ENCODE measurements around the gene NRG4.
"Not testable (repeated sequence)": the region's sequence is repeated elsewhere in the genome, so short reads cannot be mapped to it uniquely, and the experiment has no call there.

NRG4 gene

GRCh38 chr15:75992897-75993296, 19.3 kb downstream of the NRG4 start:
- no peak for DNase-seq

DNA sequence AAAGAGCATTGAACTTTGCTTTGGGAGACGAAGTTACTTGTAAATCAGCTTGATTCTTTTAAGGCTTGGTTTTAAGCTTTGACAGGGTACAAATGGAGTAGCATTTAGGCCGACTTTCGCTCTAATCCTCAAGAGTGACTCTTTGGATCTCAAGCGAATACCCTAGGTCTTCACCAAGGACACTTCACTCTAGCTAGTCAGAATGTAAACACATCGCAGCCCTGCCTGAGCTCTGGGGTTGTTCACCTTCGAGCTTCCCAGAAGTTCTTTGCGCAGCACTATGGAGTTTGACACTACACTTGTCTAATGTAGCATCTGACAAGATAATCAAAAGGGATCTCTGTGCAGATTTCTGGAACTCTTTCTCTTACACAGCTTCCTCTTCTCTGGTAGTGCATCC, 22.3 kb downstream of the NRG4 start:
- DNase-seq = no peak

DNA sequence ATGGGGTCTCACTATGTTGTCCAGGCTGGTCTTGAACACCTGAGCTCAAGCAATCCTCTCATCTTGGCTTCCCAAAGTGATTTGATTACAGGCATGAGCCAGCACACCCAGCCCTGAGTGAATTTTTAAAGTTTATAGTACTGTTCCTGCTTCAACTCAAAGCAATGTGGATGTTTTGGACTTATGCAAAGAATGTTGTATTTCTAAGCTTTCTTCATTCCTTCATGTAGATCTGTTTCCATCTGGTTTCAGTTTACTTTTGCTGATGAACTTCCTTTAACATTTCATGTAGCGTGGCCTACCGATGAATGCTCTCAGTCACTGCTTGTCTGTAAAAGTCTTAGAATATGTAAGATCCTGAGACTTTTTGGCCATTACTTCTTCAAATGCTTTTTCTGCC, 23.2 kb downstream of the NRG4 start:
- no peak for DNase-seq

DNA sequence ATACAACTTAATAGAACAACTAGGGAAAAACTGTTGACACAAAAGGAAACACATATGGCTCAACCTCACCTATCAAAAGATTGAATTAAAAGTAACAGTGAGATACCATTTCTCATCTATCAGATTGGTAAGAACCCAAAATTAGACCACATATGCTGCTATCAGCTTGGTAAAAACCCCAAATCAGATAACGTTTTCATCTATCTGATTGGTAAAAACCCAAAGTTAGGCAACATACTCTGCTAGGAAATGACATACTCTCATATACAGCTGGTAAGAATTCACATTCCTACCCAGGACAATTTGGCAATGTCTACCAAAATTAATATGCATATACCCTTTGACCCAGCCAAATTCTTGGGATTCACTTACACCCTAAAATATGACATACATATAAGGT, 26.3 kb downstream of the NRG4 start:
- no peak for DNase-seq

- DNase-seq = not testable (repeated sequence)
Measured at GRCh38 chr15:75984706-75985105, 27.5 kb downstream of the NRG4 start.

DNA sequence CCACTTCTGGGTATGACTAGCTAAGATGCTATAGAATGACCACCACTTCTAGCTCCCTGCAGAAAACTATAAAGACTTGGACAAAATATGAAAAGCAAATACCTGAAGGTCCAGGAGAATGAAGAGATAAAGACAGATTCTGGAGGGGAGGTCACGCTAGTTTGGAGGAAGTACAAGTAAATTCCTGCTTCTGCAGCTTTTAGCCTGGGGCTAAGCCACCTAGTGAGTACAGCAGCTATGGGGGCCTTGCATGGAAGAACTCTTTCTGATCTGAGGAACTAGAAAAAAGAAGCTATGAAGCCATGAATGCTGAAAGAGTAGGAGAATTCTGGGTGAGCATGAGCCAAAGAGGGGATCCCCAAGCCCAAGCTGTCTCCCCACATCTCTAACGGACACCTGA, 29.8 kb downstream of the NRG4 start:
- DNase-seq = no peak

DNA sequence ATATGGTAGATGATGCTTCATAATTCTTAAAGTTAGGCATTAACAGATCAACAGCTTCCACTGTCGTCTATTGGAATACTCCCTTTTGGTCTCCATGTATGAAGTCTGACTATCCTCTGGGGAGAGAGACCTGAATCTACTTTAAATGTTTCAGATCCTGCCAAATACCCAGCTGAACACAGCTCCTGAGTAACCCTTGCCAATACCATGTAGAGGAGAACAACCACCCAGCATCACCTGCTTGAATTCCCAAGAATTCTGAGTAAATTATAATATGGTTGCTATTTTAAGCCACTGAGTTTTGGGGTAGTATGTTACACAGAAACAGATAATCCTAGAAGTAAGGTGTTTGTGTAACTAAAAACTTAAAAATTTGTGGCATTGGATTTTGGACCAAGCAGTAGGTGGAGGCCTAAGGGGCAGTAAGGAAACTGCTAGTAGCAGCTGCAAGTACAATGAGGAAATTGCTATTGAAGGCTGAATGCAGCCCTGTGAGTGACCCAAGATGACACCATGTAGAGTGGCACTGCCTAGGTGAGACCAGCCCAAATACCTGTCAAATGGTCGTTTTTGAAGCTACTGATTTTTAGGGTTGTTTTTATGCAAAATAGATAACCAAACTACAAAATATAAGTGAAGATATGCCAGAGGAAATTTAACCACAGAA, 30.9 kb downstream of the NRG4 start:
- DNase-seq = no peak

- not testable (repeated sequence) for DNase-seq
Measured at GRCh38 chr15:75976766-75977165, 35.5 kb downstream of the NRG4 start.

DNA sequence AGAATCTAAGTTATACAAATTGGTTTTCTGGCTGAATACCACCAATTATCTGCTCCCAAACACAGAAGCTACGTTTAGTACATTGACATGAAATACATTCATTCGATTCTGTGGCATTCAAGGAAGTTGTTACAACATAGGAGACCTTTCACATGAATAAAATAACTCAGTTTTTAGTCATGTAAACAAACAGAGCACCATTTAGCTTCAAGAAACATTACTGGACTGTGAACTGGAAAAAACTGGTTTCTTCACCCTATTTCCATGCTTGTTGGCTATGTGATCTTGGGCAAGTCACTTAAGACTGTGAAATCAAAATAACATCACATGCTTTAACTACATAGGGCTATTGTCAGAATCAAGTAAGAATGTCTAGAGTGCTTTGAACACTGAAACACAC, 46.2 kb downstream of the NRG4 start:
- no peak for DNase-seq

DNA sequence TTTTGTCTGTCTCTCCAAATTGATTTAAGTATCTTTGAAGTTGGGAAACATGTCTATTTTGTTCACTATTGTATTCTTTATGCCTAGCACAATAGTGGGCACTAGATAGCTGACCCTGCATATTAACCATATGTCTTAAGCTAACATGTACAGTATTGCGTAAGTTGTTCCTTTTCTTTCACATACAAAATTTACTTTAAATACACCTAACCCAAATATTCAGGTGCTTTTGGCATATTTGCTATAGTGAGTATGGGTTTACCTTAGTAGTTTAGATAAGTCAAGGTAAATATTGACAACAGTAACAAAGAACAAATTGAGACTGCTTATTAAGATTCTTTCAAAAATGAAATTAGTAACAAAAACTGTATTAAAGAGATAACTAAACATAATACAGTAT, 50.9 kb downstream of the NRG4 start:
- no peak for DNase-seq

DNA sequence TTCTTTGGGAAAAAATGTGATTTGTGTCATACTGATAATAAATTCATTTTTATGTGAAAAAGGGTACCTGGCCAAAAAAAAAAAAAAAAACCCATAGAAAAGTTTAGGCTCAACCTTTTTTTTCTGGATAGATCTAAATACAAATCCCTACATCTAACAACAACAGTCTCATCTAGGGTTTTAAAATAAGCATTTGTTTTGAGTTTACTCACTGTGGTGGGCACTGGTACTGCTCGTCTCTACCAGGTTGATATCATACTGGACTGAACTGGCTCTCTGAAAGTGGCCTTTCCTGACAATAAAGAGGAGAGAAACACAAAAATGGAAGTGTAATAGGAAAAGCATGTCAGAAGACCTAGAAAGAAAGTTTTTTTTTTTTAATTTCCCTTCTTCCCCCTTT, 56.5 kb downstream of the NRG4 start:
- no peak for DNase-seq

- no peak for DNase-seq
Measured at GRCh38 chr15:75952525-75952924, 59.7 kb downstream of the NRG4 start.

GRCh38 chr15:75948761-75949296, 63.4 kb downstream of the NRG4 start:
- DNase-seq = no peak

DNA sequence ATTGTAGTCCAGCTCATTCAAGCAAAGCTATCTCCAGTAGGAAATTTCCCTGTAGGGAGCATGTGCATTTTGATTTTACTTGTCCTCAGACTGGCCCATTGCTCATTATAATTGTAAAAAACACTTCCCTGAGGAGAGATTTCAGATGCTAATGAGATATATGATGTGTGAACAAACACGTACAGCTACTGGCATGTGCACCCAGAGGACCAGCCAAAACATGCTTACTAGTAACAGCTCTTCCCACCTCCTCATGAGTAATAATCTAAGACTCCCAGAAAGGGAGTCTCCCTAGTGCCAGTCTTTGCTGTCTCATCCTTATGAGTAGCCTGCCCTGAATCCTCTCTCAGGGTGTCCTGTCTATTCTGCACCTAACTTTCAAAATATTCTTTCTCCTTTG, 65.1 kb downstream of the NRG4 start:
- DNase-seq = no peak

DNA sequence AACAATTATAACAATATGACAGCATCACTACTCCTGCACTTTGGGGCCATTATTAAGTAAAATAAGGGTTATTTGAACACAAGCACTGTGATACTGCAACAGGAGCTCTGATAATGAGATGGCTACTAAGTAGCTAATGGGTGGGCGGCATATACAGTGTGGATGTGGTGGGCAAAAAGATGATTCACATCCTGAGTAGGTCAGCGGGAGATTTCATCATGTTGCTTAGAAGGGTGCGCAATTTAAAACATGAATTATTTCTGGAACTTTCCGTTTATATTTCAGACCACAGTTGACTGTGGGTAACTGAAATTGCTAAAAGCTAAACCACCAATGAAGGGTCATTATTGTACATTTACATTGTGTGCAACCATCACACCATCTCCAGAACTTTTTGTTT, 66.3 kb downstream of the NRG4 start:
- DNase-seq = no peak

GRCh38 chr15:75943713-75944215, 68.5 kb downstream of the NRG4 start:
- no peak for DNase-seq

DNA sequence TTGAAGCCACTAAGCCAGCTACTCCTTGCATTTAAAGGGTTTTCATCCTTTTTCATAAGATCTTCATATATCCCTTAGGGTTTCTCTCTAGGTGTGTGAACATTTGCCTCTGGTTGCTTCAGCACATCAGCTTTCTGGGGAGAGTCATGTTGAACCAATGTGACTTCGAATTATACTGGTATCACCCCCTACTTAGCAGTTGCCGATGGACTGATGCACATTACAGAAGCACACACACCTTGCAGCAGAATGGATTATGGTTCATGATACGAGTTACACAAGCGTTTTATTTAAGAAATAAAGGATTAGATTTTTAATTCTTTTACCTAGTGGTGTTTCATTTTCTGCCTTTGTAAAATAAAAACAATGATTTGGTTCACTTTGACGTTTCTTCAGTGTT, 69.0 kb downstream of the NRG4 start:
- DNase-seq = no peak

- no peak for DNase-seq
Measured at GRCh38 chr15:75942464-75942863, 69.8 kb downstream of the NRG4 start.

DNA sequence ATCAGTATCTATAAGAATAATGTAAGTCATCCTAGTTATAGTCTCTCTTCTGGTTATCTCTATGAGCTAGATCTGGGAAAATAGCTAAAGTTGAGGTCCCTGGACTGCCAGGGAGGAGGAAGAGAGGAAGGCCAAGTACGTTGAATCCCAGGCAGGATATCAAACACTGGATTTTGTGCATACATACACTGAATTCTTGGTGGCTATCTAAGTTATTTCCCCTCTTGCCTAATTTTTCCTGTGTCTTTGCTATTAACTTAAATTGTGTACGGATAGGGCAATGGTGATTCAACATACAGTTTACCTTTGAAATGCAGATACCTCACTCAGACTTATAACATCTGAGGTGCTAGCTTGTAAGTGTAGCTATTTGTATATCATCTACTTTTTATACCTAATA, 81.4 kb downstream of the NRG4 start:
- no peak for DNase-seq

DNA sequence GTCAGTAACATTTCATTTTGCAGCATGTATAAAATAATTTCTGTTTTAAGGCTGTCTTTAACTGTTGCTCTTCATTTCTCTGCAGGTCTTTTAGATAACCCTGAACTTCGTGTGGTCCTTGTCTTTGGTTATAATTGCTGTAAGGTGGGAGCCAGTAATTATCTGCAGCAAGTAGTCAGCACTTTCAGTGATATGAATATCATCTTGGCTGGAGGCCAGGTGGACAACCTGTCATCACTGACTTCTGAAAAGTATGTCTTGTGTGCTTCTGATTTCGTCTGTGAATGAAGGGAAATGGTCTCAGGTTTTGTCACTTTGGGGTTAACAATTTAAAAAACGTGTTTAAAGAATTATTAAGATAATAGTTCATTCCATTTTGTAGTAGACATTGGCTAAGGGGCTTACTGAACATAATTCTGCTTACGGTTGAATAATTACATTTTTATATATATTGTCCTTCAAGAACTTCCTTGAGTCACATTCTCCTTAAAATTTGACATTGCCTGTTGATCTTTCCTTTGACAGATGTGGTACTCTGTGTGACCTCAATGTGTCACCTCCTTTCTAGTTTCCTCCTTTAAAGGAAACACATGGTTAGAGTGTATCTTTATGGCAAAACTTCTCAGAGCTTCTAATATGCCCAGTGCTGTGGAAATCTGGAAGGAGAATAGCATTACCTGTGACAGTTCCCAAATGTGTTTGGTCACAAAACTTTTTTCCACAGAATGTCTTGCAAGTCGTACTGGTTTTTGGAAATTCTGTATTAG, 82.2 kb downstream of the NRG4 start:
- DNase-seq = no peak

DNA sequence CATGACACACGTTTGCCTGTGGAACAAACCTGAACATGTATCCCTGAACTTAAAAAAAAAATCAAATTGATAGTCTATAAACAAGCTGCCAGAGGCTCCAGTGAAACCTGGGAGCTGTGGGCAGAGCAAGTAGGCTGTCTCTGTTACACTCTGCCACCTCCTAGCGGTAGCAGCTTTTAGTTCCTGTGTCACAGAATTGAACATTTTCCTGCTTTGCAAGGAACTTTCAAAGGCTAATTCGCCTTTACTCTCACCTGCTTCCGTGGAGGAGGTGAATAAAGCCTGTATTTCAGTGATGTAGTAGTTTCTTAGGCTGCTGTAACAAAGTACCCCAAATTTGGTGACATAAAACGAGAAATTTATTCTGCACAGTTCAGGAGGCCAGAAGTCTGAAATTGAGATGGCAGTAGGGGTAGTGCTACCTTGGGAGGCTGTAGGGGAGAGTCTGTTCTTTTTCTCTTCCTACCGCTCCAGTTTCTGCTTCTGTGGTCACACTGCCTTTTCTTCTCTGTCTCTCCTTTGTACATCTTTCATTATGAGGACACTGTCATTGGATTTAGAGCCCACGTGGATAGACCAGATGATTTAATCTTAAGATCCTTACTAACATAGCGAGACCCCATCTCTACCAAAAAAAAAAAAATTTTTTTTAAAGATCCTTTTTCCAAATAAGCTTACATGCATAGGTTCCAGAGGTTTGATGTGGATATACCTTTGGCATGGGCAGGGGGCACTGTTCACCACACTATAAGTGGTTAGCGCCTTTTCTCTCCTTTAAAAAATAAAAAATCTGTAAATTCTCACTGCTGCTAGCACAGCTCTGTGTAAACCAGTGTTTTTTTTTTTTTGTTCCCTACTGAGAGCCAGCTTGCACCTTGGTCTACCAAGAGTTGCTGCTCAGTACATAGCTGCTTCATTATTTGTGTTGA, 83.3 kb downstream of the NRG4 start:
- DNase-seq = no peak

DNA sequence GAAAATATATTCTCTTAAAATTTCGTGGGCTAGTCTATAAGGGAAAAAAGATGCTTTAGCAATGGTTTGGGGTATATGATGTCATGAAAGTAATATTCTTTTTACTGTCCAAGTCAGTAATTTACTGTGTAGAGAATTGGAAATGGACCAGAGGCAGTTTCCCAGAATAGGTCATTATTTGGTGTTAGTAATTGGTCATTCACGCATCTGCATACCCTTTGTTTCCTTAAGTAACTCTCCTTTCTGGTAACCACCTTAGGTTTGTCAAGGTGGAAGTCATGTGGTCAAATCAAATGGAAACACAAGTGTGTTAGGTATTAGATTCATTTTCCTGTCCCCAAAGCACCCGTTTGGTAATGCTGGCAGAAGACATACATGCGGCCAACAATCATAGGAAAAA, 84.6 kb downstream of the NRG4 start:
- DNase-seq = no peak

GRCh38 chr15:75926931-75927330, 85.3 kb downstream of the NRG4 start:
- no peak for DNase-seq
